HepG2 (cell line): ENCODE data around the gene LASP1. TPM values are rescaled to one million over a fixed set of nuclear protein-coding genes. Genes with fewer than 3 reads are reported as not detected.

Experiments
- BORCS8-MEF2B ChIP-seq: sonication (generic); formaldehyde crosslinking; IDR thresholded peaks from 2 replicates; pipeline ENCODE4 v1.8.0; 2022; ENCODE audit warnings: mild to moderate bottlenecking, missing genetic modification reagents
- GTF2F1 ChIP-seq: fragments of 150-350 bp; IDR thresholded peaks from 2 replicates; pipeline ENCODE4 v1.6.1; 2014; ENCODE audit warnings: low read length
- GTF3A ChIP-seq: sonication (generic); formaldehyde crosslinking; conservative IDR thresholded peaks from 2 replicates; pipeline ENCODE4 v1.4.0; 2020; ENCODE audit warnings: mild to moderate bottlenecking, missing genetic modification reagents
- HDAC1 ChIP-seq: sonication (generic); formaldehyde crosslinking; IDR thresholded peaks from 2 replicates; pipeline ENCODE4 v1.5.1; 2020; ENCODE audit warnings: mild to moderate bottlenecking, missing genetic modification reagents
- KAT2B ChIP-seq: fragments of 150-350 bp; IDR thresholded peaks from 2 replicates; pipeline ENCODE4 v1.6.1; 2014; ENCODE audit warnings: low read depth, low read length, borderline replicate concordance
- KDM5A ChIP-seq: fragments of 200-600 bp; sonication (generic); IDR thresholded peaks from 2 replicates; pipeline ENCODE4 v1.7.0; 2018; ENCODE audit warnings: antibody characterized with exemption, mild to moderate bottlenecking, low read length, borderline replicate concordance
- MEIS2 ChIP-seq: sonication (generic); formaldehyde crosslinking; IDR thresholded peaks from 2 replicates; pipeline ENCODE4 v1.9.0; 2021; ENCODE audit warnings: mild to moderate bottlenecking, missing genetic modification reagents
- MXI1 ChIP-seq: IDR thresholded peaks from 3 replicates; pipeline ENCODE4 v1.6.1; 2012; ENCODE audit warnings: low read depth, low read length, inconsistent platforms, borderline replicate concordance
- NCOA5 ChIP-seq: sonication (generic); formaldehyde crosslinking; IDR thresholded peaks from 2 replicates; pipeline ENCODE4 v1.4.0; 2020; ENCODE audit warnings: missing genetic modification reagents
- RARA ChIP-seq: IDR thresholded peaks from 2 replicates; pipeline ENCODE4 v1.6.1; 2016; ENCODE audit warnings: missing genetic modification reagents, missing compliant biosample characterization
- REL ChIP-seq: sonication (generic); formaldehyde crosslinking; conservative IDR thresholded peaks from 2 replicates; pipeline ENCODE4 v1.8.0; 2022; ENCODE audit warnings: mild to moderate bottlenecking, missing genetic modification reagents, moderate library complexity
- SAP130 ChIP-seq: IDR thresholded peaks from 2 replicates; pipeline ENCODE4 v1.6.1; 2016; ENCODE audit warnings: low read depth
- SIX4 ChIP-seq: sonication (generic); formaldehyde crosslinking; IDR thresholded peaks from 2 replicates; pipeline ENCODE4 v1.4.0; 2020; ENCODE audit warnings: missing genetic modification reagents
- SNAI1 ChIP-seq: sonication (generic); formaldehyde crosslinking; IDR thresholded peaks from 2 replicates; pipeline ENCODE4 v1.5.0; 2020; ENCODE audit warnings: mild to moderate bottlenecking, missing genetic modification reagents, borderline replicate concordance
- TCF7L2 ChIP-seq: IDR thresholded peaks from 2 replicates; pipeline ENCODE4 v1.6.1; 2011; ENCODE audit warnings: mild to moderate bottlenecking, low read depth, low read length, moderate library complexity
- TEAD3 ChIP-seq: optimal IDR thresholded peaks from 2 replicates; pipeline ENCODE3; 2016; ENCODE audit warnings: borderline replicate concordance
- ZBTB42 ChIP-seq: sonication (generic); formaldehyde crosslinking; IDR thresholded peaks from 2 replicates; pipeline ENCODE4 v1.5.0; 2020; ENCODE audit warnings: mild to moderate bottlenecking, missing genetic modification reagents
- ZNF264 ChIP-seq: sonication (generic); formaldehyde crosslinking; IDR thresholded peaks from 2 replicates; pipeline ENCODE4 v1.4.0; 2020; ENCODE audit warnings: missing genetic modification reagents
- ZNF331 ChIP-seq: sonication (generic); formaldehyde crosslinking; IDR thresholded peaks from 2 replicates; pipeline ENCODE4 v1.4.0; 2020; ENCODE audit warnings: missing genetic modification reagents
- ZNF570 ChIP-seq: sonication (generic); formaldehyde crosslinking; IDR thresholded peaks from 2 replicates; pipeline ENCODE4 v1.4.0; 2020; ENCODE audit warnings: mild to moderate bottlenecking, missing genetic modification reagents, borderline replicate concordance
- ZZZ3 ChIP-seq: sonication (generic); formaldehyde crosslinking; IDR thresholded peaks from 2 replicates; pipeline ENCODE4 v1.4.0; 2020; ENCODE audit warnings: missing genetic modification reagents, mild to moderate bottlenecking, borderline replicate concordance
- polyA plus RNA-seq, 8 experiments: library from polyadenylated mRNA; depleted of rRNA in 3 of 8; stranded (reverse) in 7 of 8; unstranded in 1 of 8; fragments of >200 nt; fragmentation: Illumina TruSeq in 4 of 8; extraction: Trizol in 4 of 8; gene quantifications; 2 replicates each; pipeline versions ENCODE4 v1.2.1 to v1.2.3, GENCODE V29; 2011 to 2016; ENCODE audit warnings: low read depth in 4 of 8, missing spikeins in 1 of 8, mixed read lengths in 1 of 8; ENCODE audit not compliant: insufficient read depth in 1 of 8
- total RNA-seq, 5 experiments: library from RNA; depleted of rRNA; stranded (reverse); fragments of >200 nt; fragmentation: Illumina TruSeq; extraction: Trizol; gene quantifications; 2 replicates each; pipeline ENCODE4 v1.2.3, GENCODE V29; 2016; ENCODE audit warnings: low read depth in 1 of 5
- TF ChIP-seq, protein P1 (sequence below): sonication (generic); formaldehyde crosslinking; IDR thresholded peaks from 2 replicates; pipeline ENCODE4 v1.4.0; 2020; ENCODE audit warnings: missing genetic modification reagents, borderline replicate concordance
- TF ChIP-seq, protein P2 (sequence below): IDR thresholded peaks from 2 replicates; pipeline ENCODE4 v1.6.1; 2016; ENCODE audit warnings: low read depth, borderline replicate concordance
- TF ChIP-seq, protein P3 (sequence below): sonication (generic); formaldehyde crosslinking; IDR thresholded peaks from 2 replicates; pipeline ENCODE4 v1.5.0; 2020; ENCODE audit warnings: mild to moderate bottlenecking, missing genetic modification reagents
- TF ChIP-seq, protein P4 (sequence below): sonication (generic); formaldehyde crosslinking; IDR thresholded peaks from 2 replicates; pipeline ENCODE4 v1.5.0; 2020; ENCODE audit warnings: missing genetic modification reagents
- TF ChIP-seq, protein P5 (sequence below): IDR thresholded peaks from 2 replicates; pipeline ENCODE4 v1.6.1; 2016; ENCODE audit warnings: control low read depth

LASP1 gene
- total and polyA plus RNA-seq, 2 of the 13 experiments (the other 11 are each of a cell fraction or from before 2014, with no cell fraction given) = 70.1 to 97.0 TPM

DNA sequence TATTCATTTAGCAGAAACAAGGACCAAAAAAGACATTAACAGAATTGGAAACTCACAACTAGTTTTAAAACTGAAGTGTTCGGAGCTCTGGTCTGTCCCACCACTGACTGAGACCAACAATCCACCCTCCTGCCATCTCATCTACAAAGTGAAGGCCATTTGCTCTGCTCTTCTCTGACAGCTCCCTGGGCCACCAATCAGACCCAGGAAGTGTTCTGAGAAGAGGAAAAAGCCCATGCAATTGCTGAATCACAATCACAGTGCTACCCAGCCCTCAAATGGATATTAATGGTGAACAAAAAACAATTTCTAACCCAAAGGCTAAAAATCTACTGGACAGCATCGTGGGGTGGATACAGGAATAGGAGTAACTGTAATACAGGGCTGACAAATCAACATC, 18.4 kb upstream of the LASP1 start (continued):
- TF ChIP-seq TEAD3 (CRISPR knock-in tag) = peak; percentile 12
- TF ChIP-seq, protein P1, sequence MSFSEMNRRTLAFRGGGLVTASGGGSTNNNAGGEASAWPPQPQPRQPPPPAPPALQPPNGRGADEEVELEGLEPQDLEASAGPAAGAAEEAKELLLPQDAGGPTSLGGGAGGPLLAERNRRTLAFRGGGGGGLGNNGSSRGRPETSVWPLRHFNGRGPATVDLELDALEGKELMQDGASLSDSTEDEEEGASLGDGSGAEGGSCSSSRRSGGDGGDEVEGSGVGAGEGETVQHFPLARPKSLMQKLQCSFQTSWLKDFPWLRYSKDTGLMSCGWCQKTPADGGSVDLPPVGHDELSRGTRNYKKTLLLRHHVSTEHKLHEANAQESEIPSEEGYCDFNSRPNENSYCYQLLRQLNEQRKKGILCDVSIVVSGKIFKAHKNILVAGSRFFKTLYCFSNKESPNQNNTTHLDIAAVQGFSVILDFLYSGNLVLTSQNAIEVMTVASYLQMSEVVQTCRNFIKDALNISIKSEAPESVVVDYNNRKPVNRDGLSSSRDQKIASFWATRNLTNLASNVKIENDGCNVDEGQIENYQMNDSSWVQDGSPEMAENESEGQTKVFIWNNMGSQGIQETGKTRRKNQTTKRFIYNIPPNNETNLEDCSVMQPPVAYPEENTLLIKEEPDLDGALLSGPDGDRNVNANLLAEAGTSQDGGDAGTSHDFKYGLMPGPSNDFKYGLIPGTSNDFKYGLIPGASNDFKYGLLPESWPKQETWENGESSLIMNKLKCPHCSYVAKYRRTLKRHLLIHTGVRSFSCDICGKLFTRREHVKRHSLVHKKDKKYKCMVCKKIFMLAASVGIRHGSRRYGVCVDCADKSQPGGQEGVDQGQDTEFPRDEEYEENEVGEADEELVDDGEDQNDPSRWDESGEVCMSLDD = no peak
- no peak for TF ChIP-seq SIX4 (CRISPR knock-in tag)
- TF ChIP-seq RARA (CRISPR knock-in tag) = no peak
- no peak for TF ChIP-seq ZNF264 (CRISPR knock-in tag)
- TF ChIP-seq NCOA5 (CRISPR knock-in tag) = no peak
- 0 out of 2 replicates have a peak, but pooled peaks have one; percentile 28 for TF ChIP-seq SAP130 (CRISPR knock-in tag)
- no peak for TF ChIP-seq GTF3A
- TF ChIP-seq BORCS8-MEF2B (CRISPR knock-in tag) = no peak
- no peak for TF ChIP-seq HDAC1 (CRISPR knock-in tag)
- no peak for TF ChIP-seq SNAI1 (CRISPR knock-in tag)
- no peak for TF ChIP-seq ZZZ3 (CRISPR knock-in tag)
- TF ChIP-seq, protein P2, sequence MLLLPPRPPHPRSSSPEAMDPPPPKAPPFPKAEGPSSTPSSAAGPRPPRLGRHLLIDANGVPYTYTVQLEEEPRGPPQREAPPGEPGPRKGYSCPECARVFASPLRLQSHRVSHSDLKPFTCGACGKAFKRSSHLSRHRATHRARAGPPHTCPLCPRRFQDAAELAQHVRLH (CRISPR knock-in tag) = no peak
- no peak for TF ChIP-seq GTF2F1
- TF ChIP-seq KAT2B = no peak
- no peak for TF ChIP-seq ZBTB42 (CRISPR knock-in tag)
- TF ChIP-seq MEIS2 (CRISPR knock-in tag) = no peak
- TF ChIP-seq ZNF331 (CRISPR knock-in tag) = no peak
- TF ChIP-seq, protein P3, sequence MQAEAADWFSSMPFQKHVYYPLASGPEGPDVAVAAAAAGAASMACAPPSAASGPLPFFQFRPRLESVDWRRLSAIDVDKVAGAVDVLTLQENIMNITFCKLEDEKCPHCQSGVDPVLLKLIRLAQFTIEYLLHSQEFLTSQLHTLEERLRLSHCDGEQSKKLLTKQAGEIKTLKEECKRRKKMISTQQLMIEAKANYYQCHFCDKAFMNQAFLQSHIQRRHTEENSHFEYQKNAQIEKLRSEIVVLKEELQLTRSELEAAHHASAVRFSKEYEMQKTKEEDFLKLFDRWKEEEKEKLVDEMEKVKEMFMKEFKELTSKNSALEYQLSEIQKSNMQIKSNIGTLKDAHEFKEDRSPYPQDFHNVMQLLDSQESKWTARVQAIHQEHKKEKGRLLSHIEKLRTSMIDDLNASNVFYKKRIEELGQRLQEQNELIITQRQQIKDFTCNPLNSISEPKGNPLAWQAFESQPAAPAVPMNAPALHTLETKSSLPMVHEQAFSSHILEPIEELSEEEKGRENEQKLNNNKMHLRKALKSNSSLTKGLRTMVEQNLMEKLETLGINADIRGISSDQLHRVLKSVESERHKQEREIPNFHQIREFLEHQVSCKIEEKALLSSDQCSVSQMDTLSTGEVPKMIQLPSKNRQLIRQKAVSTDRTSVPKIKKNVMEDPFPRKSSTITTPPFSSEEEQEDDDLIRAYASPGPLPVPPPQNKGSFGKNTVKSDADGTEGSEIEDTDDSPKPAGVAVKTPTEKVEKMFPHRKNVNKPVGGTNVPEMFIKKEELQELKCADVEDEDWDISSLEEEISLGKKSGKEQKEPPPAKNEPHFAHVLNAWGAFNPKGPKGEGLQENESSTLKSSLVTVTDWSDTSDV (CRISPR knock-in tag) = no peak
- TF ChIP-seq, protein P4, sequence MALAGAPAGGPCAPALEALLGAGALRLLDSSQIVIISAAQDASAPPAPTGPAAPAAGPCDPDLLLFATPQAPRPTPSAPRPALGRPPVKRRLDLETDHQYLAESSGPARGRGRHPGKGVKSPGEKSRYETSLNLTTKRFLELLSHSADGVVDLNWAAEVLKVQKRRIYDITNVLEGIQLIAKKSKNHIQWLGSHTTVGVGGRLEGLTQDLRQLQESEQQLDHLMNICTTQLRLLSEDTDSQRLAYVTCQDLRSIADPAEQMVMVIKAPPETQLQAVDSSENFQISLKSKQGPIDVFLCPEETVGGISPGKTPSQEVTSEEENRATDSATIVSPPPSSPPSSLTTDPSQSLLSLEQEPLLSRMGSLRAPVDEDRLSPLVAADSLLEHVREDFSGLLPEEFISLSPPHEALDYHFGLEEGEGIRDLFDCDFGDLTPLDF = no peak
- no peak for TF ChIP-seq REL
- TF ChIP-seq KDM5A = no peak
- no peak for TF ChIP-seq TCF7L2
- TF ChIP-seq MXI1 = no peak
- TF ChIP-seq ZNF570 (CRISPR knock-in tag) = no peak
- TF ChIP-seq, protein P5, sequence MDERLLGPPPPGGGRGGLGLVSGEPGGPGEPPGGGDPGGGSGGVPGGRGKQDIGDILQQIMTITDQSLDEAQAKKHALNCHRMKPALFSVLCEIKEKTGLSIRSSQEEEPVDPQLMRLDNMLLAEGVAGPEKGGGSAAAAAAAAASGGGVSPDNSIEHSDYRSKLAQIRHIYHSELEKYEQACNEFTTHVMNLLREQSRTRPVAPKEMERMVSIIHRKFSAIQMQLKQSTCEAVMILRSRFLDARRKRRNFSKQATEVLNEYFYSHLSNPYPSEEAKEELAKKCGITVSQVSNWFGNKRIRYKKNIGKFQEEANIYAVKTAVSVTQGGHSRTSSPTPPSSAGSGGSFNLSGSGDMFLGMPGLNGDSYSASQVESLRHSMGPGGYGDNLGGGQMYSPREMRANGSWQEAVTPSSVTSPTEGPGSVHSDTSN (CRISPR knock-in tag) = no peak
